DND-41 (cell line): ENCODE measurements around the gene ZCWPW2.

ENCODE experiments used
- ATAC-seq: fragments of 200-7000 bp; cut with Tn5 transposase; 3 replicates; pipeline ENCODE4 v1.9.1; 2021; ENCODE audit warnings: low read depth; ENCODE audit not compliant: insufficient read depth
- DNase-seq: peaks from one replicate; pipeline ENCODE4 v3.0.0-alpha.2; 2020
- H2AFZ ChIP-seq: 2 replicates; pipeline ENCODE4 v1.6.0; 2012; ENCODE audit warnings: low read depth, low read length
- H3K27ac ChIP-seq: 2 replicates; pipeline ENCODE4 v1.5.1; 2012; ENCODE audit warnings: low read length, inconsistent platforms
- H3K27me3 ChIP-seq: fragments of 200-600 bp; sonication (generic); 2 replicates; pipeline ENCODE4 v1.6.0; 2012; ENCODE audit warnings: low read length, mild to moderate bottlenecking, inconsistent platforms; ENCODE audit not compliant: insufficient read depth, poor library complexity
- H3K36me3 ChIP-seq: 2 replicates; pipeline ENCODE4 v1.5.1; 2012; ENCODE audit warnings: low read length, inconsistent platforms; ENCODE audit not compliant: insufficient read depth
- H3K4me1 ChIP-seq: 2 replicates; pipeline ENCODE4 v1.5.1; 2012; ENCODE audit warnings: mild to moderate bottlenecking, low read length; ENCODE audit not compliant: insufficient read depth
- H3K4me2 ChIP-seq: 2 replicates; pipeline ENCODE4 v1.6.0; 2012; ENCODE audit warnings: mild to moderate bottlenecking, moderate library complexity, low read length, inconsistent platforms; ENCODE audit not compliant: insufficient read depth
- H3K4me3 ChIP-seq, 2 experiments: fragments of 200-600 bp in 1 of 2; shearing (Covaris generic) in 1 of 2; 2 replicates each; pipeline ENCODE4 v1.5.1; 2012 to 2016; ENCODE audit warnings: inconsistent platforms in 2 of 2, low read length in 2 of 2, mild to moderate bottlenecking in 2 of 2, low read depth in 1 of 2, moderate library complexity in 1 of 2
- H3K79me2 ChIP-seq: 2 replicates; pipeline ENCODE4 v1.6.0; 2012; ENCODE audit warnings: low read length, inconsistent platforms; ENCODE audit not compliant: insufficient read depth
- H3K9ac ChIP-seq: 2 replicates; pipeline ENCODE4 v1.6.0; 2012; ENCODE audit warnings: low read depth, mild to moderate bottlenecking, inconsistent platforms, low read length, moderate library complexity
- H3K9me3 ChIP-seq: 2 replicates; pipeline ENCODE4 v1.5.1; 2012; ENCODE audit warnings: low read length, moderate library complexity, mild to moderate bottlenecking, inconsistent platforms; ENCODE audit not compliant: insufficient read depth, severe bottlenecking
- H4K20me1 ChIP-seq: 2 replicates; pipeline ENCODE4 v1.6.0; 2012; ENCODE audit warnings: low read length; ENCODE audit not compliant: insufficient read depth
- CTCF ChIP-seq: IDR thresholded peaks from 2 replicates; pipeline ENCODE4 v1.5.1; 2012; ENCODE audit warnings: borderline replicate concordance, low read length, moderate library complexity, mild to moderate bottlenecking; ENCODE audit not compliant: poor library complexity, severe bottlenecking; ENCODE audit errors: extremely low read depth
- EZH2 ChIP-seq: IDR thresholded peaks from 3 replicates; pipeline ENCODE4 v1.6.1; 2012; ENCODE audit warnings: borderline replicate concordance, low read depth, mild to moderate bottlenecking, moderate library complexity, low read length, inconsistent platforms; ENCODE audit not compliant: severe bottlenecking

ZCWPW2 gene

GRCh38 chr3:28347374-28348264 is 902 bp upstream of the ZCWPW2 start:
- H3K79me2 ChIP-seq: peaks cover 80% of the 10 kb centered on the region
- no peaks in the 10 kb centered on the region; the same call in 1 of the 2 replicates for H4K20me1 ChIP-seq
- H3K4me2 ChIP-seq: peak overlapping the region; percentile 83
- no peaks in the 10 kb centered on the region for H3K9me3 ChIP-seq
- H3K4me1 ChIP-seq: peaks cover 65% of the 10 kb centered on the region
- TF ChIP-seq EZH2 (no peak), CTCF (no peak)
- ATAC-seq (no peak), DNase-seq (no peak)
- peak overlapping the region; percentile 89 for H3K27ac ChIP-seq
- no peaks in the 10 kb centered on the region for H3K27me3 ChIP-seq
- peak overlapping the region; percentile 87 for H2AFZ ChIP-seq
- H3K9ac ChIP-seq: peak overlapping the region; percentile 87
- H3K4me3 ChIP-seq: peak overlapping the region; percentile 46 to 73
- no peaks in the 10 kb centered on the region for H3K36me3 ChIP-seq

DNA sequence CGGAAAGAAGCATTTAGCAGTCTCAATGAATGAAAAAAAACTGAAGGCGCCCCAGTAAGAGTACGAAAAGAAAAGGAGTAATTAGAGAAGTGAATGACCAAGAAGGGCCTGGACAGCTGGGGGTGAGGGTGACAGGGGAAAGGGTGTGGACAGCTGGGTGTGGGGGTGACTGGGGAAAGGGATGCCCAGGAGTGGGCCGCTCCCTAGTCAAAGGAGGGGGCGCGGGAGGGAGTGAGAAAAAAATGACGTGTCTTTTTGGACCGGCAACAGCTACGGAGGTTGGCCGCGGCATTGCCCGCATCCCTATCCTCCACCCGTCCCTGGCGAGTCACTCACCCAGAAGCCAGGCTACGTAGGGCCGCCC is 274 bp upstream of the ZCWPW2 start:
- H3K4me1 ChIP-seq: peaks cover 58% of the 10 kb centered on the region
- no peaks in the 10 kb centered on the region for H3K27me3 ChIP-seq
- peak overlapping the region; percentile 83 for H3K4me2 ChIP-seq
- no peaks in the 10 kb centered on the region for H3K9me3 ChIP-seq
- H3K4me3 ChIP-seq: peak overlapping the region; percentile 46 to 73
- DNase-seq (no peak), ATAC-seq (peak; percentile 72)
- TF ChIP-seq EZH2: no peak
- no peak for TF ChIP-seq CTCF
- no peaks in the 10 kb centered on the region for H3K36me3 ChIP-seq
- peak overlapping the region; percentile 87 for H2AFZ ChIP-seq
- peak overlapping the region; percentile 87 for H3K9ac ChIP-seq
- peaks cover 74% of the 10 kb centered on the region for H3K79me2 ChIP-seq
- H3K27ac ChIP-seq: peak overlapping the region; percentile 89
- H4K20me1 ChIP-seq: no peaks in the 10 kb centered on the region

DNA sequence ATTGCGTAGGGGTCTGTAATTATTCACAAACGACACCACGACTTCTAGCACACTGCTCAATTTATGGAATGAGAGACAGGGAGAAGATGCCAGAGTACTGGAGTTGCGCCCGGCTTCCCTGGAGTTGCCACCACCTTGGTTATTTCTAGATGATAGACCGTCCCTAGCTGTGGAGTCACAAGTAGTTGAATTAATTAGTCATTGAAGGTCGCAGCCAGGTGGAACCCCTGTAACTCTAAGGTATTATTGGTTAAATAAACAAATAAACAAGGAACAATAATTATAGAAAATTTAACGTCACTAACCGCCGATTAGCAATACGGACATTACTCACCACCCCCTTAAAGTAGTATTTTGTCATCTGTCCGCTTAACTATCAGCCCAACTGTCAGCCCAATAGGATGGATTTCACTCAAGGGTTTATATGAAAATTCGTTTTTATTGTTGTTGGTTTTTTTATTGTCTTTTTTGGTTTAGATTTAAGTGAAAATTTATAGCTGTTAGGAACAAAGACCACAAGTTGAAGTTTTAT is 1.0 kb downstream of the ZCWPW2 start:
- Histone ChIP-seq H3K4me1 (peaks cover 48% of the 10 kb centered on the region), H3K27me3 (no peaks in the 10 kb centered on the region), H3K79me2 (peaks cover 61% of the 10 kb centered on the region), H3K9me3 (no peaks in the 10 kb centered on the region), H2AFZ (peak overlapping the region; percentile 87), H3K4me3 (peak overlapping the region; percentile 46 to 73), H3K4me2 (peak overlapping the region; percentile 83), H3K27ac (peak overlapping the region; percentile 89), H3K36me3 (no peaks in the 10 kb centered on the region), H4K20me1 (no peaks in the 10 kb centered on the region), H3K9ac (peak overlapping the region; percentile 87)
- no peak for DNase-seq
- TF ChIP-seq CTCF (no peak), EZH2 (no peak)
- ATAC-seq: no peak
